NCI-H2227 treated with DMSO at 0.1 percent for 48 hours (cell line): Measurements from ENCODE around the gene FJX1.
A peak's percentile ranks its signal among the peaks of the same experiment; 100 is the strongest.

ENCODE experiments used
- DNase-seq: peaks from one replicate; lab custom pipeline; 2025; lab: John Stamatoyannopoulos, UW

FJX1 gene, protein sequence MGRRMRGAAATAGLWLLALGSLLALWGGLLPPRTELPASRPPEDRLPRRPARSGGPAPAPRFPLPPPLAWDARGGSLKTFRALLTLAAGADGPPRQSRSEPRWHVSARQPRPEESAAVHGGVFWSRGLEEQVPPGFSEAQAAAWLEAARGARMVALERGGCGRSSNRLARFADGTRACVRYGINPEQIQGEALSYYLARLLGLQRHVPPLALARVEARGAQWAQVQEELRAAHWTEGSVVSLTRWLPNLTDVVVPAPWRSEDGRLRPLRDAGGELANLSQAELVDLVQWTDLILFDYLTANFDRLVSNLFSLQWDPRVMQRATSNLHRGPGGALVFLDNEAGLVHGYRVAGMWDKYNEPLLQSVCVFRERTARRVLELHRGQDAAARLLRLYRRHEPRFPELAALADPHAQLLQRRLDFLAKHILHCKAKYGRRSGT

DNA sequence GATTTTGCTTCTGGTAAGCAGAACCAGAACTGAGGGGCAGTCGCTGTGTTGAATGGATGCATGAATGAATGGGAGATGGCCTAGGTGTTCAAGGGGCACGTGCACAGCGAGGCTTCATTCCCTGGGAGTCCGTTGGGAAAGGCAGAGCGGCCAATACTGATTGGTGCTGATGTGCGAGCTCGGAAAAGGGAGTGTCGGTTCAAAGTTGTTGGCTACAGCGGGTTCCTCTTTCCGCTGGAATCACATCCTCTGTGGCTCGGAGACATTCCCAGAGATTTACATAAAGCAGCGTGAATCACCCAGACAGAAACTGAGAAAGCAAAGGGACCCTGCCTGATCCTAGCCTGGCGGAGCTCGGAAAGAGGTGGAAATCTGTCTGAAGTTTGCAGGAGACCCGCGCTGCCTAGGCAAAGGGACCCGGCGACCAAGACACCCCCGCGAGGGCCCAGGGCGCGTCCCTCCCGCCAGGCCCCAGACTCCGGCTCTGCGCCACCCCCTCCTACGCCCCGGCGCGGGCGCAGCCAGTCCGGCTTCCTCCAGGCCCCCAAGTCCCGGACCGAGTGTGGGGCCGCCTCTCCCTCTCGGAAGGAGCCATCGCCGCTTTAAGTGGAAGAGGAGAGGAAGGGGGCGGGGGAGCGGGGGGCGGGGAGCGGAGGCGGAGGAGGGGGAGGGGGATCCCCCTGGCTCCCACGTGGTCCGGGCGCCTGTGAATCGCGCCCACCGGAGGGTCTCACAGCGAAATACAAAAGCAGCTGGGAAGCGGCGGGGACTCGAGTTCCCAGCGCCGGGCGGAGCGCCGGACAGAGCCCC lies at the start of gene FJX1:
FJX1 (plus strand) TSS at position 774 of the 810 bp plus-strand sequence. CDS start 177 bp downstream, outside the sequence.
- DNase-seq, result peak; percentile 87

DNA sequence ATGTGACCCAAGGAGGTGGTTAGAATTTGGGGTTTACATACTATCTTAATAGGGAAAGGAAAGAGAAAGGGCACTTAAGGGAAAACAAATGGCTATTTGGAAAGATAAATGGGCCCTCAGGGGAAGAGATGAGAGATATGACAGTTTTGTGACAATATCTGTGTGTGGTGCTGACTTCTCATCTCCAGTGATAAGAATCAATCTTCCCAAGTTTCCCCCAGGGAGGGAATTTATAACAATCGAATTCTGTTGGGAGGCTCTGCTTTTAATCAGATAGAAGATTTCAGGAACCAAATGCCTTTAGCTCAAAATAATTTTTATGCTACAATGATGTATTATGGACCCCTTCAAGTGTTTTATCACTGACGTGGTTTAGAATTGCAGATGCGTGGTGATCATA lies 46.6 kb upstream of the FJX1 start:
- DNase-seq, result no peak

DNA sequence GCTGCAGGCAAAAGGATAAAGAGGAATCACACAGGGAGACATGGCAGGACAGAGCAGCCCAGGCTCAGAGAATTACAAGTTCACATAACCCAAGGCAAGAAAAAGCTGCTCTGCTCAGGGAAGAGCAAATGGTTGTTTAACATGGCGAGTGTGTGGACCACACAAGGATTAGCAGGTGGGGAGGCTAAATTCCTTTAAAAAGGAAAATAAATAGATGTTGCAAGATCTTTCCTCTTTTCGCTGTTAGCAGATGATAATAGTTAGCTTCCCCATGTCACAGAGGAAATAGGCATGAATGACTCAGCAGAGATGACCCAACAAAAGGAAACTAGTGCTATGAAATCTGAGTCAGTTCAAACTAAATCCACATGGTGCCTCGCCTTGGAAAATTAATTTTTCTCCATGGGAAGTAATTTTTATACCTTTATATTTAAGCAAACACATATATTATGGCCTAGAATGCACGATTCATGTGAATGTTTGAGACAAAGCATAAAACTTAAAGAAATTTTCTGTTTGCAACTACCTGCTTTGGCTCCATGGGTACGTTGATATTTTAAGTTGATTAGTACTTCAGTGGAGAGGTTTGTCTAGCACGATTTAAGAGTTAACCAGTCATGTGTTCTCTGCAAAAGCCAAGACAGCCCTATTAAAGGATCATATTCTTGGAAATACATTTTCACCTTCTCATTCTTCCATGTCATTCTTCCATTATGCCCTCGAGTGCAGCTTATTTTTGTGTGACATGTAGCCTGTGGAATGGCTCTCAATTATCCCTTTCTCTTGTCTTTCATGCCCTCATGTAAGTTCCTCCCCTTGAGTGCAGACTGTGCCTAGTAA lies 38.5 kb upstream of the FJX1 start:
- DNase-seq, result peak; percentile 9

DNA sequence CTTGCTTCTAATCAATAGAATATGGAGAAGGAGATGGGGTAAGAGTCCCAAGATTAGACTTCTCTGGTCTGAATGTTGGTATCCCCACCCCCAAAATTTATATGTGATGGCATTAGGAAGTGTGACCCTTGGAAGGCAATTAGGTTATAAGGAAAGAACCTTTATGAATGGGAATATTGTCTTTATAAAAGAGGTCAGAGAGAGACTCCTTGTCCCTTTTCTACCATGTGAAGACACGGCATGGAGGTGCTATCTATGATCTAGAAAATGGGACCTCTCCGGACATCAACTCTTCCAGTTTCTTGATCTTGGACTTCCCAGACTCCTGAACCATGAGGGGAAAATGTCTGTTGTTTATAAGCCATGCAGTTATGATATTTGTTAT lies 37.9 kb upstream of the FJX1 start:
- no peak for DNase-seq

DNA sequence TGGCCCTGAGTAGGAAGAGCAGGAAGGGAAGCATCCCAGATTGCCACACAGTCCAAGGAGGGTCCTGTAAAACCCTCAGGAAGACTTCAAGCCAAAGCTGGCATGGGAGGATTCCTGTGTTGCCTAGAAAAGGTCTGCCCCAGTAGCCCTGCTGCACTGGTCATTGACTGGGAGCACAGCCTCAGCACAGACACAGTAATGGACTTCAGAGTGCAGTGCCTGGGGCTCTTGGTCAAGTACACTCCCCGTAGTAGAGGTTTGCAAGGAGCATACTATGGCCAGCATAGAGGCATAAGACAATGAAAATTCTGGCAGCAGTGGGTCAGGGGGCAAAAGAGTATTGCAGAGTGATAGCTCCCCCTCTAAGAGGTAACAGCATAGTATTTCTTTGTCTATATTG lies 36.2 kb upstream of the FJX1 start:
- no peak for DNase-seq

DNA sequence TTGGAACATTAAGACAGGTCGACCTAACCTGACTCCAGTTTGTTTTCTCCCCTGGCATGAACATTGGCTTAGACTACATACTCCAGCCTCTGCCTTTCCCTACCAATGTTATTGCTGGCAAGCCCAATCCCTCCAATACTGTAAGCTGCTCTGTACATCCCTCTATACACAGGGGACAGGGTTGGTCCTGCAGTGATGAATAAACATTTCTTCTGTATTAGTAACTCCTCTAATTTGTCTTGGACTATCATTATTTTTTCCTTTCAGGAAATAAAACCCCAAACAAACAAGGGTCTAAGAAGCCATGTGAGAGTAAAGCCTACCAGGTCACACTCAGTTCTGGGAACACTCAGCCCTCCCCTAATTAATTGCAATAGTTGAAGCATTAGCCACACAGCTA lies 35.1 kb upstream of the FJX1 start:
- no peak for DNase-seq

DNA sequence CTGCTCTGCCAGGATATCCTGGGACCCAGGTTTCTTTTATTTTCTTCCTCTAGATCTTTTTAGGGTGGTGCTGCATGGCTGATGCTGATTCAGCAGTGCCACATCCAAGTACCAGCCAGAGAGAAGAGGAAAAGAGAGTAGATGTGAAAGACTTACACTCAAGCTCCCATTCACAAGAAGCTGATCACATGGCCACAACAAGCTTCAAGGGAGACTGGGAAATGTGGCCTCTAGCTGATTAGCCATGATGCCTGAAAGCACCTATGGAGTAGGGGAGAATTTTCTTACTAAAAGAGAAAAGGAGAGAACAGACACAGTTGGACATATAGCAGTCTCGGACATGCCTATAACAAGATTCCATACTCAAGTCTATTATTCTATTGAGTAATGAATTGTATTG lies 34.4 kb upstream of the FJX1 start:
- DNase-seq, result no peak

DNA sequence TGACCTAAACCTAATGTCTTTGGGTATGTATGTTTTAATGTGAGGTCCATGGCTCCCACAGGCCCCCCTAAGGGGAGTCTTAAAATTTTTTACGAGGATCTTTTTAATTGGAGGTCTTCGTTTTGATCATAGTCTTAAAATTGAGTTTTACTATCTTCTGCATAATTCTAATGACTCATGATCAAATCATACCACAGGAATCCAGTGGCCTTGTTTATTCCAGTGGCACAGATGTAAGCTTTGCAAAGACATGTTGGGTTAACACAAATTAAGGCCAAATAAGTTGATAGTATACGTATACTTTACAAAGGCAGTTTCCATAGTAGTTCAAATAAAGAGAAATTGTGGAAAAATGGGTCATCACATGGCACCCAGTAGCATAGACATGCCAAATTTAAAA lies 33.9 kb upstream of the FJX1 start:
- no peak for DNase-seq

DNA sequence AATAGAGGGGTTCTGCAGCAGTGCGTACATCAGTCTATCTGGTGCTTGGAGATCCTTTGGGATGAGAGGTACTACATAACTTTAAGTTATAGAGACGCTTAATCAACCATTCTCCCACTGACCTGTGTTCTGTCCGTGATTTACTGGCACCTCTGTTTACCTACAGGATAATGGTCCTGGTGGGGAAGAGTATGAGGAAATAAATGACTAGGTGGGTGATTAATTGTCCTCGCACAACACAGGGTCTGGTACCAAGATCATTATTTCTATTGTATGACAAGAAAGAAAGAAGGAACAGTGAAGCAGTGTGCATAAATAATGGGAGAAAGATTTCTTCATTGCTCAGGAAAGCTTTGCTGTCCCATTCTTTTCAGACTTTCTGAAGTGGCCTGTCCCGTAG lies 32.8 kb upstream of the FJX1 start:
- DNase-seq, result no peak

DNA sequence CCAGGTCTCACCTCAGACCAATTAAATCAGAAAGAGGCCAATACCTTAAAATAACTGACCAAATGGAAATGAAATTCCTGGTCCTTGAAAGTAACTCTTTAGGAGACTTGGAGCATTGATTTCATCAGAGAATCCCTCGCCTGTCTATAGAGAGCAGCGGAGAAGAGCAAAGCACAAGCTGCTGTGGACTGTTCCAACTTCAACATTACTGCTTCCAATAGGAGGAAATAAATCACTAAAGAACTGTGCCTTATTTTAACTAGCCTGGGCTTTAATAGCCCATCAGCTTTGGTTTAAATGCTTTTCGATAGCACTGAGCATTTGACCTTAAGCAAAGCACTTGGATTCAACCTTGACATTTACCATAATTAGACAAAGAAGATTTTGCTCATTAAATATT lies 32.0 kb upstream of the FJX1 start:
- no peak for DNase-seq

DNA sequence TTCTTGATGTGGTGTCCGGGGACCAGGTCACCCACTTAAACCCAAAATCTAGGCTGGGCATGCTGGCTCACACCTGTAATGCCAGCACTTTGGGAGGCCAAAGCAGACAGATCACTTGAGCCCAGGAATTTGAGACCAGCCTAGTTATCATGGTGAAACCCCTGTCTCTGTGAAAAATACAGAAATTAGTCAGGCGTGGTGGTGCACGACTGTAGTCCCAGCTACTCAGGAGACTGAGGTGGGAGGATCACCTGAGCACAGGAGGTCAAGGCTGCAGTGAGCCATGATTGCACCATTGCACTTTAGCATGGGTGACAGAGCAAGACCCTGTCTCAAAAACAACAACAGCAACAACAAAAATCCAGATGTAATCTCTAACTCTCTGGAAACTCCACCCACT lies 30.3 kb upstream of the FJX1 start:
- no peak for DNase-seq

DNA sequence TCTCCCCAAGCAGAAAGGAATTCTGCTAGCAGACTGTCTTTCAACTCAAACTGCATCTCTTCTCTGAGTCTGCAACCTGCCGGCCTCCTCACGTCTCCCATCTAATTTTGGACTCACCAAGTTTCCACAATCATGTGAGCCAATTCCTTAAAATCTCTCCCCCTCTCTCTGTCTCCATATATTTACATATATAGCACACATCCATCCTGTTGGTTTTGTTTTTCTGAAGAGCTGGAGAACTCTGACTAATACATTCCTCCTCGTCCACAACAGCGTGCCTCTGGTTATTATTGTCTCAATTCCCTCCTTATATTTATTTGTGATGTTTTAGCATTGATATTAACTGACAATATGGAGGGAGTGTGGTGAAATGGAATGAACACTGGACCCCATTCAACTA lies 29.6 kb upstream of the FJX1 start:
- no peak for DNase-seq

DNA sequence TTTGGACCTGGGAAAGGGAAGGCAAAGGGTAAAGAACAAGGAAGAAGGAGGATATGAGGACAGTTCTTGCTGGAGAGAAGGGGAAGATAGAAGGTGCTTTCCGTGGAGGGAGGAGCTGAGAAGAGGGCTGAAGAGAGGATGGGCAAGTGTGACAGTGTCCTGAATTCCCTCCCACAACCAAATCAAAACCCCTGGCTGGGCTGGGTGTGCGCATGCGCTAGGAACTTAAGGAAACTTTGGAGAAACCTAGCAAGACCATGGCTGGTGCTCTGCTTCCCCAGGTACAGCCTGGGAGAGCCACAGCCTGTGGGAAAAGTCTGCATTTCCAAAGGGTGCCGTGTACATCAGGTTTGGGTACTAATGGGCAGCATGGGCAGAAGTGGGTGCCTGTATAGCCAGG lies 29.0 kb upstream of the FJX1 start:
- no peak for DNase-seq

DNA sequence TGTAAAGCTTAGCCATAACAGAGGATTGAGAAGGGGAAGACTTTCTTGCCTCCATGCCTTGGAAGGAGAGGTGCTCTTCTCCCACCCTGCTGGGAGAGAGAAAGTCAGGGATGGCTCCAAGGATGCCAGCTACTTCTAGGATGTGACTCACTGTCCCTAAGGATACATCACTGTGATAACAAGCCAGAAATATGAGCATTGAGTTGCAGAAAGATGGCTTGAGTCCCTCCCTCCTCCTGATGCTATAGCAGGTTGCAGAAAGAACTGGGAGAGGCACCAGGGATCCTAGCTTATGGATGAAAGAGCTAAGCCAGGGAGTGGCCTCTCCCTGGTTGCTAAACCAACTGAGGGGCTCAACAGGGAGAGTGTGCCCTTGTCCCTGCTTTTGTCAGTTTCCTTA lies 27.8 kb upstream of the FJX1 start:
- no peak for DNase-seq

DNA sequence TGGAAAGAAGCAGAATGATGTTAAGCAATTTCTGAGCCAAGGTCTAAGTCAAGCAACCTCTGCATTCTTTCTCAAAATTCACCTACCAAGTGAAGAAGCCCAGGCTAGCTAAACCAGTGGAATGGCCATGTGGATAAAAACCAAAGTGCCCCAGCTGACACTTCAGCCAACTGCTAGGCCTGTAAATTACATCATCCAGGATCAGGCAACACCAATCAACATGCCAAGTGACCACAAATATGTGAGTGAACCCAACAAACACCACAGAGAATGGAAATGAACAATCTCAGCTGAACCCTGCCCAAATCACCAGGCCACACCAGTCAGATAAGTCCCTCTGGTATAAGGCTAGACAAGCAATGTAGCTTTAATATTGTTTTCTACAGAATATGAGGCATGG lies 25.1 kb upstream of the FJX1 start:
- no peak for DNase-seq

DNA sequence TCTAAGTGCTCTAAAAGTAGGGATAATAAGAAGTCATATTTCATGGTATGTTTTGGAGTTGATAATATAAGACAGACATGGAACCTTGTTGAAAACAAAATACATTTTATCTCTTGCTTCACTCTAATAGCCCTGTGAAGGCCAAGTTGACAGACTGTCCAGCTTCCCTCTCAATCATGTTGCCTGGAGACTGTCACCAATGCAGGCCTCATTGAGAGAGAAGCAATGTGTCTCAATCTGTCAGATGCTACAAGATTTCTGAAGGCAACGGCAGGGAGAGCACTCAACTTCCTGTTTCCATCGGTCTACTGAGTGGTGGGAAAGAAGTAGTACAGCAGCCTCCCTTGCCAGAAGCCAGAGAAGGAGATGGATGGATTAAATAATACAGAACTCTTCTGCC lies 23.6 kb upstream of the FJX1 start:
- DNase-seq, result no peak

DNA sequence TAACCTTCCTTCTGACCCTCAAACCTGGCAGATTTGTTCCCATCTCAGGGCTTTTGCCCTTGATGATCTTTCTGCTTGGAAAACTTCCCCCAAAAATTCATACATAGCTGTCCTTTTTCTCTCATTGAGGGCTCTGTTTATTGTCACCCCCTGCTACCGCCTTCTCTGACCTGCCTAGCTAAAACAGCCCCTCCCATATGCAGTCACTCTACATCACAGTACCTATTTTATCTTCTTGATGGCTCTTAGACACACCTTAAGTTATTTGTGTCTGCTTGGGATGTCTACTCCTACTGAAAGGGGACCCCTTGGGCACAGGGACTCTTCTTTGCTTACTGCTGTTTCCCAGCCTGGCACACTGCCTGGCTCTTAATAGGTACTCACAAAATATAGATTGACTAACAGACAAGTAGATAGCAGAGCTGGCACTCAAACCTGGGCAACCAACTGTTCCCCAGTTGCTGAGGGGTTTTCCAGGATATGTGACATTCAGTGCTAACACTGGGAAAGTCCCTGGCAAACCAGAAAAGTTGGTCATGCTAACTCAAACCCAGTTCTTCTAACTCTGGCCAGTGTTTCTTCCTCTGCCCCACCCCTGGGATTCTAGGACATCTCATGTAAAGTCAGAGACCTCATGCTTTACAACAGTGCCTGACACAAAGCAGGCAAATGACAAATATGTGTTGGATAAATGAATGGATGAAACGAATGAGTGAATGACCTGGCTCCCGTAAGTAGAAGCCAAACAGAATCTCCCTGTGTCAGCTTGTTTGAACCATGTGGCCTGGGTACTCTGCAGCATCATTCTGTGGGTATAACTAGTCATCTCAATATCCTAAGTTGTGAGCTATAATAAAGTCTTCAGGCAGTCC lies 19.8 kb upstream of the FJX1 start:
- no peak for DNase-seq

DNA sequence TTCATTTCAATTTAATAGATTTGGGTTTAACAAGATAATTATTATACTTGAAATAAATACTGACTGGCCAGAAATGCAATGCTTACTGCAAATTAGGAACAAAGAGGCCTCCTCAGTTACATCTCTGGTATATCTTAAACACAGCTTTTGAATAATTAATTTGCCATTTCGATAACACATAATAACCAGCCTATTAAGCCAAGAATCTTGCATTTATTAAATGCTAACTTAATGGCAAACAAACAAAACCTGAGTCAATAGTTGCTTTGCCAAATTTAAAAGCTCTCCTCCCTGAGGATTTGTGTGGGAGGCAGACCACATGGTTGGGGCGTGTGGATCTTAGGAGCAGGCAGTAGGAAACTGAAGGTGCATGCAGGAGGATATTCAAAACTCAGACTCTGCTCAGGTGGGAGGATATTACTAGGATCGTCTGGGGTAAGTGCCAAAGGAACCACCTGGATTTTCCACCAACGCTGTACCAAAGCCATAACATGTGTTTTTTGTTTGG lies 17.9 kb upstream of the FJX1 start:
- DNase-seq, result no peak

DNA sequence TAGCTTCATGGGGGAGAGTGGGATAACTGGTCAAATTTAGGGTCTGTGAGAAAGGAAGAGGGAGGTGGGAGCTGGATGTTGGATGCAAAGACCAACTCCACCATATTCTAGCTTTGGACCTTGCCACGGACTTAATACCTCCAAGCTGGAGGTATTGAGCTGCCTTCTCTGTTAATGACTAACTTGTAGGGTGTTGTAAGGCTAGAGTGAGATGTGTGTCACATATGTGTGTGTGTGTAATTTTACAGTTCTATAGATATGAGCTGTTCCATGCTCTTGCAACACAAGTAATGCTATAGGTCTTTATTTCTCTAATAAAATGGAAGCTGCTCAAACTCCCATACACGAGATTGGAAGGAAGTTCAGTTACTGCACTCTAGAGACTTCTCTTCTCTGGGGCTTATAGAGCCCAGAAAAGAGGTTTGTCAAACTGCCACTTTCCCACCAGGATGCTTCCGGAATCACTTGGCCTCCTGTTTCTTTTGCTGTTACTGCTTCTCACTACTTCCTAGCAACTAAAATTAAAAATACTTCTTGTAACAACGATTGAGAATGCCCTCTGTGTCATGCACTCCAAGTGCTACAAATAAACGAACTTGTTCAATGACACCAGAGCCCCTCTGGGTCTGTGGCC lies 16.0 kb upstream of the FJX1 start:
- no peak for DNase-seq

DNA sequence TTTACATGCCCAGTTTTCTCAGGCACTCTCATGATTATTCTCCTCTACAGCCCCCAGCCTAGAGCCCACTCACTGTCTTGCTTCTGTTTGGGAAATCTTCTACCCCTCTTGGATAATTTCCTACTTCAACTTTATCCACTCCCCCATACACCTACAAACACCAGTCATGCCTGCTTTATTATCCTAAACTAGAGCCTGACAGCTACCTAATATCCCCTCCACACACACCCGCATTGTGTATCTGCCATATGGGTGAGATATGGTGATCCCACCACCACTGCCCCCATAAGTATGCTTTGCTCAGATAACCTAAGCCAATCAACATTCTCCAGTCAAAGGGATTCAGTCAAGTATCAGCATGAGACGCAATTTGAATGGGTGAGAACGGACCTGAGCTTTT lies 15.3 kb upstream of the FJX1 start:
- DNase-seq, result no peak

DNA sequence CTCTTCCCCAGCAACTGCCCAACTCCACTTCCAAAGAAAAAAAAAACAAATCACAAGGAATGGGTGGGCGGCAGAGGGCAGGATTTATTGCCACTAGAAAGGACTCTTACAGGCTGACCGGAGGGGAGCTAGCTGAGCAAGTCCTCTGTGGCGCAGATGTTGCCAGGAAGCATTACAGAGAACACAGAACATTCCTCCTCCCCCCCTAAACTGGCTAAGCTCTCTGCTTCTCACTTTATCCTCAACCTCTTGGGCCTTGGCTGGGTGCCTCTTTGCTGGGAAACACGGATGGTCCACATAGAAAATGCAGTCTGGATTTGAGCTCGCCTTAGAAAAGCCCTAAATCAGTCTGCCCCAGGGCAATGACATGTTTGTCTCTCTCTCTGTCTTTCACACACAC lies 12.6 kb upstream of the FJX1 start:
- DNase-seq, result peak; percentile 36
